ENCODE results near the gene GABRB1.

Gene GABRB1

GRCh38 chr4:47106561-47106960, 75.2 kb downstream of the GABRB1 start:
- no peak for DNase-seq
- no peak for TF ChIP-seq CTCF (IDR thresholded peaks at IDR 0.05; ENCODE audit: low read depth, low read length)
- no peaks in the 10 kb centered on the region for H3K36me3 ChIP-seq
- no peaks in the 10 kb centered on the region for H3K4me1 ChIP-seq
- no peaks in the 10 kb centered on the region for H3K27me3 ChIP-seq
- H3K9me3 ChIP-seq = no peaks in the 10 kb centered on the region
- no peak overlapping the region for H3K4me3 ChIP-seq (ENCODE audit: low read depth, low read length)

- peaks cover 5% of the 10 kb centered on the region; the same call in 1 of the 2 replicates for H3K4me1 ChIP-seq
- no peak overlapping the region for H3K4me3 ChIP-seq (ENCODE audit: low read depth, low read length)
- no peak for DNase-seq
- peak; percentile 22 for TF ChIP-seq CTCF (IDR thresholded peaks at IDR 0.05; ENCODE audit: low read depth, low read length)
- H3K9me3 ChIP-seq = no peaks in the 10 kb centered on the region
- no peaks in the 10 kb centered on the region for H3K36me3 ChIP-seq
- no peaks in the 10 kb centered on the region for H3K27me3 ChIP-seq
Measured at GRCh38 chr4:47109379-47109778, 78.0 kb downstream of the GABRB1 start.

- H3K9me3 ChIP-seq = no peaks in the 10 kb centered on the region
- no peak overlapping the region for H3K4me3 ChIP-seq (ENCODE audit: low read depth, low read length)
- H3K4me1 ChIP-seq = peaks cover 5% of the 10 kb centered on the region; the same call in 1 of the 2 replicates
- DNase-seq = no peak
- no peak for TF ChIP-seq CTCF (IDR thresholded peaks at IDR 0.05; ENCODE audit: low read depth, low read length)
- H3K27me3 ChIP-seq = no peaks in the 10 kb centered on the region
- no peaks in the 10 kb centered on the region for H3K36me3 ChIP-seq
Measured at GRCh38 chr4:47110546-47111132, 79.3 kb downstream of the GABRB1 start.

GRCh38 chr4:47118192-47118929, 87.0 kb downstream of the GABRB1 start:
- DNase-seq = no peak

GRCh38 chr4:47120783-47121182, 89.4 kb downstream of the GABRB1 start:
- Histone ChIP-seq H3K36me3 (no peaks in the 10 kb centered on the region), H3K27me3 (no peaks in the 10 kb centered on the region), H3K4me1 (no peaks in the 10 kb centered on the region; the same call in 1 of the 2 replicates), H3K4me3 (ENCODE audit: low read depth, low read length) (no peak overlapping the region), H3K9me3 (no peaks in the 10 kb centered on the region)
- DNase-seq = no peak
- no peak for TF ChIP-seq CTCF (IDR thresholded peaks at IDR 0.05; ENCODE audit: low read depth, low read length)

More at GRCh38 chr4:47118192-47118929, 87.0 kb downstream of the GABRB1 start:
- Histone ChIP-seq H3K4me3 (ENCODE audit: low read depth, low read length) (no peak overlapping the region), H3K36me3 (no peaks in the 10 kb centered on the region), H3K4me1 (peaks cover 5% of the 10 kb centered on the region; the same call in 1 of the 2 replicates), H3K27me3 (no peaks in the 10 kb centered on the region), H3K9me3 (no peaks in the 10 kb centered on the region)
- no peak for TF ChIP-seq CTCF (IDR thresholded peaks at IDR 0.05; ENCODE audit: low read depth, low read length)

Data from BE2C (cell line).